H4 (cell line): Measurements from ENCODE around the gene CRACR2B. TPM values are rescaled to one million over a fixed set of nuclear protein-coding genes. Genes with fewer than 3 reads are reported as not detected.

ENCODE experiments used
- DNase-seq: peaks from one replicate; pipeline ENCODE4 v3.0.0-alpha.2; 2015; ENCODE audit warnings: low spot score
- total RNA-seq: library from RNA; depleted of rRNA; stranded (reverse); fragments of >200 nt; shearing (Covaris generic); gene quantifications from 2 replicates; pipeline ENCODE4 v1.2.3, GENCODE V29; 2014; rRNA removed

Gene CRACR2B
- not detected in 2 replicates for total RNA-seq

DNA sequence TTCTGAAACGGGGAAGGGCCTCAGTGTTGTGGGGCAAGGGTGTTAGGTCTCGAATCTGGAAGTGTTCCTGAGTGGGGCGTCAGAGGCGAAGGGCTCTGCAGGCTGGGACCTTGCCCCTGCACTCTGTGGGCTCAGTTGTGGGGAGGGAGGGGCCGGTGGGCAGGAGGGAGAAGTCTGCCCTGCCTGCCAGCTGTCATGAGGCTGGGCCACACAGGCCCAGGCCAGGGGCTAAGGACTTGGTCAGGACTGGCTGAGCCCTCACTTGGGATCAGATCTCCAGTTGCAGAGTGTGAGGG, at the start of gene CRACR2B:
Gene CRACR2B (plus strand): TSS at position 23 of the 296 bp plus-strand sequence. CDS start 689 bp downstream, outside the sequence.
- DNase-seq = no peak

DNA sequence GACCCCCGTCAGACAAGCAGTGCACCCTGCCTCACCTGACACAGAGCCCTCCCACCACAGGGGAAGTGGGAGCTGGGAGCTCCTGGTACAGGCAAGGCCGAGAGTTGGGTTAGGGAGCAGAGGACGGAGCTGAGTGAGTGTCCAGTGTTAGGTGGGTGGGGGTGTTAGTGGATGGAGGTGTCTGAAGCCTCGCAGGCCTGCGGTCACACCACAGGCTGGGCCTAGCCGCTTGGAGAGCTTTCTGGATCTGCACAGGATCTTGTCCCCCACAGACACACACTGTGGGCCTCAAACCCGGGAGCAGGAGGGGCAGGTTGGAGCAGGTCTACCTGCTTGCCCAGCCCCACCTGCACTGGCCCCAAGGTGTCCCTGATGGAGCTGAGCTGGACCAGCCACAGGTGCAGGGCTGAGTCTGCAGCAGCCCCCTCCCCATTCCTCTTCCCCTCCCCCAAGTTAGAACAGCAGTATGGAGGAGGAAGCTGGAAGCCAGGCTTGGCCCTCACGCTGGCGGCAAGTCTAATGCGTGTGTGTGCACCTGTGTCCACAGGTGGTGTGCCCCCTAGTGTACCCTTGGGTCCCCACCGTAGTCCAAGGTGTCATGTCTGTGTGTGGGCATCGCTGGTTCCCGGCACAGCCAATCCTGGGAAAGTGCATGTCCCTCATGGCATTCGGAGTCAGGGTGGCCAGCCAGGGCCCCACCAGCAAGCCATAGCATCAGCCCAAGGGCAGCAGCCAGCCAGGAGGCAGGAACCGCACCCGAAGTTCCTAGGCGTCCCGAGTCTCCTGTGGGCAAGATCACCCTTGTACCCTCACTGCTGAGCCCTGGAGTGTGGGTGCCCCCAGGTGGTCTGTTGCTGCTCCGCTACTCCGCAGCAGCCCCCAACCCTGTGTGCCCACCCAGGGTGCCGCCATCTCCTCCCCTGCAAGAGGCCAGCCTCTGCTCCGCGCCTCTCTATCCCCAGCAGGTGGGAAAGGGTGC, 48.5 kb upstream of the CRACR2B start:
- no peak for DNase-seq

DNA sequence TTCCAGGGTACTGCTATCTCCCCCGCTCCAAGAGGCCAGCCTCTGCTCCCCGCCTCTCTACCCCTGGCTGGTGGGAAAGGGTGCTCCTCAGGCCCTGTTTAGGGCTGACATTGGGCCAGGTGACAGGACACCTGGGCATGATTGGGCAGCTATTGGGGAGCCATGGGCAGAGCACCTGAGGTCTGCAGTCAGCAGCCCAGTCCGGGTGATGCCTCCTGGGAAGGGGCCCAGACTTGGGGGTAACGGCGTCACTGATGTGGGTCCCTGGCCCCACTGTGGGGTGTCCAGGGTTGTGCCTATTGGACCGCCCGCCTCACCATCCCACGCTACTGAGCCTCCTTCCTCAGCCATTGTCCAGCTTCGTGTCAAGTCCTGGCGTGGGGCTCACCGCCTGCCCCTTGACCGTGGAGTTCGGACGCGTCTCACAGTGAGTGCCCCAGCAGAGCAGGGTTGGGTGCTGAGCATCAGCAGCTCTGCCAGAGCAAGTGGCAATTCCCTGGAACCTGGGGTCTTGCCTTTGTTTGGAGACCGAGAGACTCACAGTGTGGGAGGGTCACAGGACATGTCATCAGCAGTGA, 47.7 kb upstream of the CRACR2B start:
- no peak for DNase-seq

DNA sequence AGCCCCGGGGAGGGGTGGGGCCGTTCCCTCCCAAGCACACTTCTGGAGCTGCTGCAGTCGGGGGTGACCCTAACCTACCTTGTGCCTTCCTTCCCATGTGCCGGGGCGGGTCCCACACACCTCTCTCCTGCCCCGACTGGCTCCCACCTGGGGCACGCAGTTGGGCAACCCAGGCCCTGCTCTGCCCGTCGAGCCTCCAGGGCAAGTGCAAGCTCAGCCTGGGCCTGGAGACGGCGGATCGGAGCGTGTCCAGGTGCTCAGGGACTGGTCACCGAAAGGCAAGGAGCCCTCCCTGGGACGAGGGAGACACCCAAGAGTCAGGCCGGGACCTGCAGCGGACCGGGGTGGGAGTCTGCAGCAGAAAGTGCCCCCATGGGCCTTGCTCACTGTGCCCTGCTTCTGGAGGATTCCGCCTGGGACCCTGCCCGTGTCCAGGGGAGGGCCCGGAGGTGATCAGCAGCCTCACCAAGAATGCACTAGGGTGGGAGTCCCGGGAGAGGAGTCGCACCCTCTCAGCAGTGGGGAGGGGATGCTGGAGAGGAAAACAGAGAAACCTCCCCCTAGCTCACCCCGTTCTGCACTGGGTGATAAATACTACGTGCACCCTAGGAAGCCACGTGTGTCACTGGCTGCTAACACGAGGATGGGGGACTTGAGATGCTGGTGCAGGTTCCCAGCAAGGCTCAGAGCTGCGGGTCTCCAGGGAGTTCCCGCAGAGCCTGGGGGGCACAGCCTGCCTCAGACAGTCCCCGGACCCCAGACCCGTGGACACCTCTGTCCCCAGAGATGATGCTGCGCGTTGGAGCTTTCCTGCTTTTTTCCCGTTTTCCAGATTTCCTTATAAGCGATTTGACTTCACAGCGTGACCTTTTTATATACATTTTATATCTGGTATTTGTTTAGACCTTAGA, 45.2 kb upstream of the CRACR2B start:
- DNase-seq = no peak

DNA sequence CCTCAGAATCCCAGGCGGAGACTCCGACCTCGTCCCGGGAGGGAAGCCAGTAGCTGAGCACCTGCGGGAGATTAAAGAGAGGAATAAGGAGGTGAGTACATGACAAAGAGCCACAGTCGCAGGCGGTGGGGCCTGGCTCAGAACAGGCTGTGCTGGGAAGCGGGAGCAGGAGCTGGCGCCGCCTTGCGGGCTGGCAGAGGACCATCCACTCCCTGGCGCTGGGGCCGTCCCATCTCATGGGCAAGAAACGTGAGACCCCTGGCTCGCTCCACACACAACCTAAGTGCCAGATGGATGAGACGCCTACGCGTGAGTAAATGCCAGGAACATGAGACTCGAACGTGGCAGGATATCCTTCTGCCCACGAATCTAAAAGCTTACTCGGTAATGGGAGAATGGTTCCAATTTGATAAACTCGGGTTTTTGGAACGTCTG, 44.1 kb upstream of the CRACR2B start:
- DNase-seq = no peak

GRCh38 chr11:786235-787083, 41.3 kb upstream of the CRACR2B start:
- no peak for DNase-seq

GRCh38 chr11:787084-787675, 40.5 kb upstream of the CRACR2B start:
- no peak for DNase-seq

DNA sequence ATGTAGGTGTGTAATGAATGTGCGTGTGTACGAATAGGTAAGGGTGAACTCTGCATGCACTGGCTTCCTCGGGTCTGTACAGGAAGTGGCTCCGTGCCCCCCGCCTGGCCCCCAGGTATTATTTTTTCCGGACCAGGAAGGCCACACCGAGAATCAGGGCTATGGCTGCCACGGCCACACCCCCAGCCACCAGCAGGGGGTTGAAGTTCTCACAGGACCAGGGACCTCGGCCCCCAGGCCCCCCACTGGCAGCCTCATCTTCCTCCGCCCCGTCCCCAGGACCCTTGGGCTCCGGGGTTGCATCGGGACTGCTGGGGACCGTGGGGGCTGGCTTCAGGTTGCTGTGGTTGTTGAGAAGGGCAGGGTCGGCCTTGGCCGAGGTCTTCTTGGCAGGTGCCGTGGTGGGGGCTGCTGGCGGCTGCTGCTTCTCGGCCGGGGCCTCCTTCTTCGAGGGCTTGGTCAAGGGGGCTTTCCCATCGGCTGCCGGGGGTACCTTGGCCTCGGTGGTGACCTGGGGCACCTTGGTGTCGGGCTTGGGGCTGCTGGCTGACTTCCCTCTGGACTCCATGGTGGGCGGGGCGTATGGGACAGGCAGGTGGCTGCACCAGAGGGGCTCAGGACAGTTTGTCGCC, 39.6 kb upstream of the CRACR2B start:
- DNase-seq = no peak

DNA sequence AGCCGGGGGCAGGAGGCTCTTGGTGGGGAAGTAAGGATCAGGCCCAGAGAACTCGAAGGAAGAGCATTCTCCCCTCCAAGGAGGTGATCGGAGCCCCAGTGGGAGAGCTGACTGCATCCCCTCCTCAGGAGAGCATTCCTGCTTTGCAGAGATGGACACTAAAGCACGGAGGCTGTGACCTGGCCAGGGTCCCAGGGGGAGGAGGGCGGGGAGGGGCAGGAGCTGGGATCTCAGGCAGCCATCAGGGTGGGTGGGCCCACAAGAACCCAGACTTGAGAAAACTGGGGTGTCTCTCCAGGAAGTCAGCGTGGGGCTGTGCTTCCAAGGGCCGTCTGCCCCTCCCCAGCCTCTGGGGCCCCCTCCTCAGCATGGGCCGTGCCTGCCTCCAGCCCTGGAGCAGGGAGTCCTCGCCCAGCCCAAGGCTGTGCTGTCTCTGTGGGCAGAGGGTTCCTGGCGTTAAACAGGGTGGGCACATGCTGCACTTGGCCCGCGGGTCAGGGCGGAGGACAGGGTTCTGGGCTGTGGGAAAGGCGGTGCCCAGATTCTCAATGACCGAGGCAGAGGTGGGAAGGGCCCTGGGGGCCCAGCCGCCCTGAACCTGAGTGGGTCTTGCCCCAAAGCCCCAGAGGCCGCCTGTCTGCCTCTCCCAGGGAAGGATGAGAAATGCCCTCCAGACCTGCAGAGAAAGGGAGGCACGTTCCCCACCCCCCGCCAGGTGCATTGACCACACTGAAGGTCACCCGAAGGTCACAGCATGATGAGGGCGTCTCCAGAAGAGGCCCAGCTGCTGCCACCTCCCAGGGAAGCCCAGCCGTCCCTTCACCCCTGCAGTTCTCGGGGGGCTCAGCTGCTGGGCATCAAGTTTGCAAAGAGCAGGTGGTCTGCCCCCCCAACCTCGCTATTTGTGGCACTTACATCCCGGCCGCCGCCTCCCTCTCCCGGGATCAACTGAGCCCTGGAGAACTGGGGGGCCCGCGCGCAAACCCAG, 38.5 kb upstream of the CRACR2B start:
- DNase-seq = no peak

DNA sequence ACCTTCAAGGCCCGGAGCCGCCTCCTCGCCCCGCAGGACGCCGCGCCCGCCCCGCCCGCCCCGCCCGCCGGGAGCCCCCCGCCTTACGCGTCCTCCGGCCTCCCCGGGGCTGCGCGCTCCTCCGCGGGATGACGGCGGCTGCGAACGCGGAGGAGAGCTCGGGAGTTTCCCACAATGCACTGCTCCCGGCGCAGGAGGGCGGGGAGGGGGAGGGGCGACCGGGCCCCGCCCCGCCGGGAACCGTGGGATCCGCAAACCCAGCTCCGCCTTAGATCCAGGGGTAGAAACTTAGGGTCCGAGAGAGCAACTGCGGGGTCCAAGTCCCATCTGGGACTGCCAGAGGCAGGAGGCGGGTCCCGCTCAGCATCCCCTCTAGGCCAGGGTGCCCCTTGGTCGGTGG, 37.8 kb upstream of the CRACR2B start, which contains the start of gene CEND1:
Gene CEND1 (minus strand): TSS at position 148 of the 400 bp plus-strand sequence. CDS start 1,514 bp downstream, outside the sequence.
- no peak for DNase-seq

DNA sequence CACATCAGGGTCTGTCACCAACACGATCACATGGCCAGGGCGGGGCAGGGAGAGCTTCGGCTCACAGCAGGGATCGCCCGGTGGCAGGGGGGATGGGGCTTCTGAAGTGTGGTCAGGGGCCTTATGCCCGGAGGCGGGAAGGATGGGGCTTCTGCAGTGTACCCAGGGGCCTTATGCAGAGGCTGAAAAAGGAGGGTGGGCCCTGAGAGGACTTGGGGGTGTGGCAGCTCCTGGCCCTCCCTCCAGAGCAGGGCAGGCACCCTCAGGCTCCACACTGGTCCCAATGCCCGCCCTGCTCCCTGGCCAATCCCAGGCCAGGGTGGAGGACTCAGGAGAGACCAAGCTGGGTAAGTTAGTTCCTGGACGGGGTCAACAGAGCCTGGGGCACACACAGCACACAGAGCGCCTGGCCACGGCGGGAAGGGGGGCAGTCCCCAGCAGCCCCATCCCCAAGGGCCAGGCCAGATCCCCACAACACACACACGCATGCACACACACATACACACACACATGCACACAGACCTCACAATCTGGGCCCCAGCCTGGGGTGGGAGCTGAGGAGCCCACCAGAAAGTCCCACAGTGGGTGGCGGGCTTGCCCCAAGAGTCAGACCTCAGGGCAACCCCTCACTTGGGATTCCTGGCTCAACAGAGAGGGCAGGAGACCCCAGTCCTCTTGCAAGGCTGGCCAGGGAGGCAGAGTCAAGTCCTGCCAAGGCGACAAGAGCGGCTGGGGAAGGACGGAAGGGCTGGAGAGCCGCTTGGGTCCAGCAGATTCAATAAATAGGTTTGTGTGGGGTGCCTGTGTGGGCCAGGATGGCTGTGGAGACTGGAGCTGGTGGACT, 36.8 kb upstream of the CRACR2B start:
- DNase-seq = no peak

GRCh38 chr11:791658-792534, 35.8 kb upstream of the CRACR2B start:
- DNase-seq = no peak

- DNase-seq = no peak
These were observed 35.2 kb upstream of the CRACR2B start for GRCh38 chr11:792535-792821.

GRCh38 chr11:792873-793272, 34.8 kb upstream of the CRACR2B start:
- no peak for DNase-seq

GRCh38 chr11:793556-793955, 34.2 kb upstream of the CRACR2B start:
- no peak for DNase-seq

DNA sequence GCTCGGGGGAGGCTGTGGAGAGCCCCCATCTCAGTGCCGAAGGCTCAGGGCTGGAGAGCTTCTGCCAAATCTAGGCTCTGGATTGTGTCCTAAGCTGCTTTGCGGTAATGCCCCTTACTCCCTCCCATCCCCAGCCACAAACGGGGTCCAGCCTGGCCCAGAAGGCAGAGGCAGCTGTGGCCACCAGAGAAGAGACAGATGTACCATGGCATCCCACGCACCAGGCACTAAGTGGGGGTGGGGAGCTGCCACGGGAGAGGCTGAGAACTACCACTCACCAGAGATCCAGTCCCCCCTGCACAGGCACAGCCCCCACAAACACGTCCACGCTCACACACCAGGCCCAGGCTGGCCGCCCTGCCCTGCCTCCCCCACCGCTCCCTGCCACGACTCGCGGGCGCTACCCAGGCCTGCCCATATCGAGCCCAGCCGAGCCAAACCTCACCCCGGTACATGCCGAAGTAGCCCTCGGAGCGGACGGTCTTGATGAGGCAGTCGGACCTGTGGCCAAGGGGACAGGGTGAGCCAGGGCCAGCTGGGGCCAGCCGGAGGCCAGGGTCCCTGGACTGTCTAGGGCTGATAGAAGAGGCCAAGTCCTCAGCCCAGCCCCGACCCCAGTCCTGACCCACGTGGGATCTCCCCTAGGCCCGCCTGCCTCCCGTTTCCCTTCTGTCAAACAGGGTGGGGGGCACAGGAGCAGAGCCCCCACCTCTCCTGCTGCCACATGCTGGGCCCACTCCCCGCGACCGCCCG, 33.5 kb upstream of the CRACR2B start:
- no peak for DNase-seq
